Transverse colon (tissue), 4 donors: ENCODE data around the gene ZNF362. TPM values are rescaled to one million over a fixed set of nuclear protein-coding genes. Genes with fewer than 3 reads are reported as not detected.

Experiments
- DNase-seq: peaks from one replicate; pipeline ENCODE4 v3.0.0-alpha.2; 2019
- H3K27ac ChIP-seq, 4 donors: fragments of 200-600 bp; sonication (generic); 2 replicates each; pipeline ENCODE4 v1.5.1; 2016 to 2018; ENCODE audit warnings: inconsistent platforms in 4 of 4
- H3K27me3 ChIP-seq: fragments of 200-600 bp; sonication (generic); 2 replicates; pipeline ENCODE4 v1.5.1; 2017; ENCODE audit warnings: inconsistent platforms
- H3K36me3 ChIP-seq, 4 donors: fragments of 200-600 bp; sonication (generic); 2 replicates each; pipeline ENCODE4 v1.5.1; 2017 to 2019; ENCODE audit warnings: inconsistent platforms in 4 of 4
- H3K4me1 ChIP-seq, 4 donors: fragments of 200-600 bp; sonication (generic); 2 replicates each; pipeline ENCODE4 v1.5.1; 2017 to 2020; ENCODE audit warnings: inconsistent platforms in 4 of 4
- H3K4me3 ChIP-seq, 4 donors: fragments of 200-600 bp; sonication (generic); 1 replicate in 1 of 4; 2 replicates in 3 of 4; pipeline versions ENCODE4 v1.5.1 to v1.6.1; 2017 to 2019; ENCODE audit warnings: inconsistent platforms in 4 of 4
- H3K9me3 ChIP-seq, 2 donors: fragments of 200-600 bp; sonication (generic); 2 replicates each; pipeline ENCODE4 v1.5.1; 2017 to 2019; ENCODE audit warnings: inconsistent platforms in 2 of 2
- CTCF ChIP-seq, 5 experiments: fragments of 200-600 bp in 3 of 5; fragments of 450-650 bp in 2 of 5; sonication (generic) in 3 of 5; IDR thresholded peaks; 1 replicate in 2 of 5; 2 replicates in 3 of 5; pipeline ENCODE4 v1.5.1; 2016 to 2017; ENCODE audit warnings: antibody characterized with exemption in 5 of 5, inconsistent platforms in 3 of 5, mild to moderate bottlenecking in 2 of 5, moderate library complexity in 1 of 5
- EP300 ChIP-seq: sonication (generic); formaldehyde crosslinking; IDR thresholded peaks from one replicate; pipeline ENCODE4 v1.6.1; 2017; ENCODE audit warnings: antibody characterized with exemption, low read depth
- POLR2A ChIP-seq: fragments of 450-650 bp; IDR thresholded peaks from one replicate; pipeline ENCODE4 v1.6.1; 2016; ENCODE audit warnings: antibody characterized with exemption, mild to moderate bottlenecking, moderate library complexity
- POLR2AphosphoS5 ChIP-seq, 3 donors: sonication (generic); formaldehyde crosslinking; IDR thresholded peaks; one replicate each; pipeline ENCODE4 v1.6.1; 2016; ENCODE audit warnings: antibody characterized with exemption in 3 of 3
- WGBS, 2 donors: methylation state at CpG; one replicate each; pipeline ENCODE4 v1.1.5; 2018; ENCODE audit warnings: low coverage in 1 of 2; 5-methylcytosine and 5-hydroxymethylcytosine counted together
- in situ Hi-C, 4 donors: fragments of 200-750 bp; cut with MboI; loops; one replicate each; pipeline versions ENCODE4 v1.15.0 to v1.15.1; 2017; ENCODE audit warnings: low sequenced_read_pairs in 3 of 4, low pct_ligation_motif_present in 1 of 4, low pct_unique_long_range_greater_than_20kb in 1 of 4
- intact Hi-C: fragments of 100-400 bp; cut with DNase I; formaldehyde crosslinking; loops from one replicate; pipeline ENCODE4 v1.15.1; 2023; ENCODE audit warnings: low total_unique reads
- total RNA-seq, 4 donors: library from RNA; depleted of rRNA; stranded (reverse); fragments of >200 nt; gene quantifications; one replicate each; pipeline ENCODE4 v1.1.0, GENCODE V29; 2016

Gene ZNF362
- total RNA-seq, 4 donors from 2014 or later: 7.9 to 121 (median 12.1) TPM

DNA sequence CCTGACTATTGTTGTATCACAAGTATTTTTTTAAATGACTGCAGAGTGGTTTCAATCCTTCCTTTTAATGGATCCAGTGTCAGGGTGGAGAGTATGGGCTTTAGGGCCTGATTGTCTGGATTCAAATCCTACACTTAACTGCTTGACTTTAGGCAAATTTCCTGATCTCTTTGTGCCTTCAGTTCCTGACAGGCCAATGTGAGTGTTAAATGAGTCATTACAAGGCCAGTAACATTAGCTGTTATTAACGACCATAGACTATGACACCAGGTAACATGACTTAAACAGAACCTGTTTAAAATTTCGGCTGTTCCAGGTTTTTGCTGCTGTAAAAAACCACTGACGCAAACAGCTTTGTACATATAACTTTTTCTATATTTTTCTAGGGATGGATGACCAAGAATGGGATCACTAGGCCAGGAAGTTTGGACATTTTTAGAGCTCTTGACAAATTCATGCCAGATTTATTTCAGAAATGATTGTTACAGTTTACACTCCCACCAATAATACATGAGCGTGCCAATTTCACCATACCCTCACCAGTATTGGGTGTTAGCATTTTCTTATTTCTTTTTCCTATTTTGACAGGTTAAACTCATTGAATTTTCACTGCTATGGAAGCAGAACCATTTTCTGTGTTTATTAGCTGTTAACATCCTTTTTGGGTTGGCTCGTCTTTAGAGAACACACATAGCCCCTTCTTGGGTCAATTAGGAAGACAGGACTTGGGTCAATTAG, 11.3 kb downstream of the ZNF362 start:
- Histone ChIP-seq H3K27me3 (no peaks in the 10 kb centered on the region), H3K4me3 (no peak overlapping the region), H3K27ac (no peak overlapping the region), H3K9me3 (no peaks in the 10 kb centered on the region), H3K4me1 (peaks cover 0 to 5% (median 0%) of the 10 kb centered on the region in 4 donors), H3K36me3 (no peaks in the 10 kb centered on the region)
- TF ChIP-seq EP300 (no peak), POLR2AphosphoS5 (IDR thresholded peaks at IDR 0.05) (no peak), CTCF (IDR thresholded peaks at IDR 0.05) (no peak), POLR2A (no peak)
- DNase-seq: no peak
- in situ Hi-C loops (no loop called here), intact Hi-C loops (no loop called here)
- WGBS, 2 donors: 83 to 91% methylated on average over 5 of the region's 5 CpGs

GRCh38 chr1:33268457-33268856, 12.2 kb downstream of the ZNF362 start:
- Histone ChIP-seq H3K27ac (peak overlapping the region in 1 of 4 donors; percentile 7), H3K9me3 (no peaks in the 10 kb centered on the region), H3K4me1 (peaks cover 0 to 5% (median 0%) of the 10 kb centered on the region in 4 donors), H3K36me3 (no peaks in the 10 kb centered on the region), H3K4me3 (no peak overlapping the region), H3K27me3 (no peaks in the 10 kb centered on the region)
- TF ChIP-seq EP300 (no peak), POLR2A (no peak), CTCF (IDR thresholded peaks at IDR 0.05) (no peak), POLR2AphosphoS5 (IDR thresholded peaks at IDR 0.05) (no peak)
- intact Hi-C loops: no loop called here
- DNase-seq: no peak
- in situ Hi-C loops: no loop called here
- WGBS, 2 donors: 84 to 92% methylated on average over 2 of the region's 2 CpGs

DNA sequence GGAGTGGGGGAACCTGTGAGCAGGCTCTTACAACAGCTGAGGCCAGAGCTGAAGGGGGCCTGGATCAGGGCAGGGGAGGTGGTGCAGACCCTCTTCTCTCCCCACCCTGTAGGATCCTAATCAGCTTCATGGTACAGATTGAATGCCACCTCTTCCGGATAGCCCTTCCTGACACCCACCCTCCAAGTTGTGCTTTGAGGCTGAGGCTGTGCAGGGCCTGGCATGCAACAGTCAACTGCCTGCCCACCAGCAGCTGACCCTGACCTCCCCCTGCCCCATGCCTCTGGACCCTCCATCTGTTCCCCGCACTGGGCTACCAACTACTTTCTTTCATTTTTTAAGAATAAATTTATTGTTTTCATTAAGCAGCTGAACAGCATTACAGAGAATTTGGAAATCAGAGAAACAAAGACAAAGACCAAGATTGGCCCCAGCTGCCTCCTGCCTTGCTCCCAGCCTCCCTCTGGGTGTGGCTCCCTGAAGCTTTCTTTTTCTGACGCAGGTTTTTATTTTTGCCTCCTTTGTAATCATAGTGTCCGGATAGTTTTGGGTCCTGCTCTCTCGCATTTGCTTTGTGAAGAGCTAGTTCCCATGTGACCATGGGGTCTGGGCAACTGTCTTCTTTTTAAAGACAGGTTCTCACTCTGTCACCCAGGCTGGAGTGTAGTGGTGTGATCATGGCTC, 12.8 kb downstream of the ZNF362 start:
- Histone ChIP-seq H3K4me3 (no peak overlapping the region), H3K36me3 (no peaks in the 10 kb centered on the region), H3K4me1 (peaks cover 0 to 5% (median 0%) of the 10 kb centered on the region in 4 donors), H3K27me3 (no peaks in the 10 kb centered on the region), H3K9me3 (no peaks in the 10 kb centered on the region), H3K27ac (peak overlapping the region in 2 of 4 donors; percentile 7 to 9)
- WGBS, 2 donors: 82 to 93% methylated on average over 3 to 5 of the region's 5 CpGs
- DNase-seq: no peak
- in situ Hi-C loops (no loop called here), intact Hi-C loops (no loop called here)
- TF ChIP-seq POLR2A (no peak), CTCF (IDR thresholded peaks at IDR 0.05) (no peak), EP300 (no peak), POLR2AphosphoS5 (IDR thresholded peaks at IDR 0.05) (no peak)

DNA sequence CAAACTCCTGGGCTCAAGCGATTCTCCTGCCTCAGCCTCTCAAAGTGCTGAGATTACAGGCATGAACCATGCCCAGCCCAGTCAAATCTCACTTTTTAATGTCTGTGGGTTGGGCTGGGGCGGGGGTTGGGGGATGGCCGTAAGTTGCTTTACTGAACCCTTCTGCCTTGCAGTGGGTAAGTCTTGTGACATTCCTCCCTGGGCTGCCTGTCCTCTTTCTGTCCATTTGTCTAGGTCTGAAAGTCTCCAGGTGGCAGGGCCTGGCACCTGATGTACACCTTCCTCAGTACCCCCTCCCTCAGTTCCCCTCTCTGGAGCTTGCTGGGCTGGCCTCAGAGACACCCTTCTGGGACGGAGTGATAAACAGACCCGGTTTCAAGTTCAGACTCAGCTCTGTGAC, 13.3 kb downstream of the ZNF362 start:
- Histone ChIP-seq H3K27me3 (no peaks in the 10 kb centered on the region), H3K4me1 (peaks cover 0 to 5% (median 0%) of the 10 kb centered on the region in 4 donors), H3K4me3 (no peak overlapping the region), H3K9me3 (no peaks in the 10 kb centered on the region), H3K36me3 (no peaks in the 10 kb centered on the region), H3K27ac (no peak overlapping the region)
- no peak for TF ChIP-seq EP300
- TF ChIP-seq POLR2A: no peak
- no peak for TF ChIP-seq POLR2AphosphoS5 (IDR thresholded peaks at IDR 0.05)
- TF ChIP-seq CTCF (IDR thresholded peaks at IDR 0.05): no peak
- 84% methylated on average over 5 of the region's 5 CpGs; no CpG with 5 or more reads in 1 of the 2 donors for WGBS, 2 donors
- intact Hi-C loops (no loop called here), in situ Hi-C loops (no loop called here)
- no peak for DNase-seq
